EL (cell line): ENCODE data around the gene SYCE1L.
"Not testable (repeated sequence)": the region's sequence is repeated elsewhere in the genome, so short reads cannot be mapped to it uniquely, and the experiment has no call there.

ENCODE experiments used
- DNase-seq: peaks from one replicate; pipeline ENCODE4 v3.0.0-alpha.2; 2016

The SYCE1L gene

DNA sequence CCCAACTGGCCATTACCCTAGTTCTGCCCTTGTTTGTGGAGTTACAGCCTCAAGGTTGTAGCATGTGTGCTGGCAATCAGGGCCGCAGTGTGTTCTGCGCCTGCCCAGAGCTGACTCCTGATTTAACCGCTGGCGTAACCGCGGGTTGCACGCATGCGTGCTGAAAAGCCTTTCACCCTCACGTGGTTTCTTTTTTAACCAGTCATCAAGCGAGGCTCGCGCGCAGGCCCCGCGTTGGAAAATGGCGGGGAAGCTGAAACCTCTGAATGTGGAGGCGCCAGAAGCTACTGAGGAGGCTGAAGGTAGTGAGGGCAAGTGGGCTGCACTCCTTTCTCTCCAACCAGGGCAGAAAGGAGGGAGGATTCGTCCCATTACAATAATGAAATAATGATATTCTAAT is at the start of gene SYCE1L:
TSS of gene SYCE1L (plus strand) at position 198 of the 400 bp plus-strand sequence. CDS start at position 242, 44 bp downstream.
- DNase-seq = no peak

DNA sequence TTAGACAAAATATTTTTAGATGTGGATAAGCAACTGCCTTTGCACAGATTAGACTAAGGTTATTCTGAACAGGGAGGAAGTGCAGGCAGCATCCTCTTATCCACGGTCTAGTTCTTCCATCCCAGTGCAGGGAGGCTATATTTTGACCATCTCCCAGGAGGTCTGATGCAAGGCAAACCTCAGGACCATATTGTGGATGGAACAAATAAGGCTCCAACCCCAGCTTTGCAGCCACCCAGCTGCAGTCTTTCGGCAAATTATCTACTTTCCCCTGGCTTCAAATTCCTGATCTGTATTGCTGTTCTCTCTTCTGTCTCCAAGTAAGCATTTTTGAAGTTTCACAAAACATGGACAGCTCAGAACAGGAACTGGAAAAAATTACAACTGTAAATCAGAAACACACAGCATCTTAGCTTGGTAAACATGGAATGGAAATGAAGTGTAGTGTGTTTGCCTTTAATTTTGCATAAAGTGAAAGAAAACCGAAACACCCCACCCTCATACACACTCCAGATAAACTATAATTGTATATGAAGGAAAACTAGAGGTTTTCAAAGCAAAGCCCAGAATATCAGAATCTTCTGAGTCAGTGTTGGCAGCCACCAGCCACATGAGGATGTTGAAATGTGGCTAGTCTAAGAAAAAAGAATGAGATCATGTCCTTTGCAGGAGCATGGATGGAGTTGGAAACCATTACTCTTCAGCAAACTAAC is 41.7 kb upstream of the SYCE1L start:
- no peak for DNase-seq

GRCh38 chr16:77158293-77158692 is 40.9 kb upstream of the SYCE1L start:
- DNase-seq = no peak

DNA sequence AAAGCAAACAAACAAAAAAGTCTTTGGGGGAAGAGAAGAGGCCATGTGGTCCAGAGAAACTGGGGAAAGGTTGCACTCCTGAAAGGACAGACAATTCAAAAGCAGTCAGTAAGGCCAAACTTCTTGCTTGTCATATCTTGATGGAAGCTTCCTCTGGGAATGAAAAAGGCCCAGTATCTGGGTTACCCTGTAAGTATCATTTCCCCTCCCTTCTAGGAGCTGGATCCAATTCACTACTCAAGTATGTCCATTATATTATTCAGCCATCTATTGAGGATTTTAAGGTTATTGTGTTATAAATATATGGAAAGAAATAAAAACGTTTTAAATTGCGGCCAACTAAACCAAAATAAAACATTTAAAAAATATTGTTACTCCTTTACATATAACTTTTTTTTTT is 34.2 kb upstream of the SYCE1L start:
- DNase-seq = no peak

GRCh38 chr16:77165536-77166236 is 33.5 kb upstream of the SYCE1L start:
- not testable (repeated sequence) for DNase-seq

- no peak for DNase-seq
Measured at GRCh38 chr16:77166726-77167125, 32.5 kb upstream of the SYCE1L start.

GRCh38 chr16:77168901-77169300 is 30.3 kb upstream of the SYCE1L start:
- no peak for DNase-seq

GRCh38 chr16:77169650-77170236 is 29.5 kb upstream of the SYCE1L start:
- DNase-seq = peak; percentile 35

DNA sequence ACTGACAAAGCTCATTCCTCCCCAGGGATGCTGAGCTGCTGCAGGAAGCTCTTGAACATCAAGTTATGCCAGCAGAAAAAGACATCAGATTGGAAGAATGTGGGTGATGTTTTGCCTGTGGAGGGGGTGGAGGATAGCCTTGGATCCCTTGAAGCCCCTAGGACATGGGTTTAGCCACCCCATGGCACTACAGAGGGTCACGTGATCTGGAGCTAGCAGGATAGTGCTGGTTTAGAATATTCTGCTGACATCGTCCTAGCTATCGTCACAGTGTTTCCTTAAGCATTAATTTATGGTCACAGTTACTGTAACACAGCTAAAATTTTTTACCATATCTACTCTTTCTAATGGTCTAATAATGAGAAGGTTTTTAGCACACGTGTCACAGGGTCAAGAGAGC is 28.4 kb upstream of the SYCE1L start:
- DNase-seq = no peak

- DNase-seq = peak; percentile 56
Measured at GRCh38 chr16:77171745-77172635, 27.2 kb upstream of the SYCE1L start.

DNA sequence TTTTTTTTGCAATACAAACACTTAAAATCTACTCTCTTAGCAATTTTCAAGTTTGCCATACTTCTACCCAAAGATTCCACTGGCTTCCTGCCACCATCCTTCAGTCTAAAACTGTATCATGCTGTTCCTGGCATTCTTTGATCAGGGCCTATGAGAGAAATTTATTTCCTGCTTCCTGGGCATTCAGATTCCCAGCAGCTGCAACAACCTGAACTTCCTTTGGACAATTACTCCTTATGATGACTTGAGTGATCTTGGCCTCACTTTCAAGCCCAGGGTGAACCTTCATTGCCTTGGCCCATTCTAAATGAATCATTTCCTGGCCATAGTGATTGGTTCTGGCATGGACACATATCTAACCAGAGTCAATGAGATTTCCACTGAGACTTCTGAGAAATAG is 26.3 kb upstream of the SYCE1L start:
- DNase-seq = no peak

- DNase-seq = no peak
Measured at GRCh38 chr16:77183137-77183536, 16.1 kb upstream of the SYCE1L start.

GRCh38 chr16:77186298-77186697 is 12.9 kb upstream of the SYCE1L start:
- DNase-seq = not testable (repeated sequence)

- DNase-seq = no peak
Measured at GRCh38 chr16:77190190-77190477, 9.1 kb upstream of the SYCE1L start.

GRCh38 chr16:77190478-77191258 is 8.5 kb upstream of the SYCE1L start, which contains the start of gene MON1B:
Gene MON1B, plus strand, starts transcription at chr16:77191190. Its CDS starts 296 bp downstream, at chr16:77191486.
- DNase-seq = peak; percentile 99

- peak; percentile 11 for DNase-seq
Measured at GRCh38 chr16:77191259-77191969, 7.8 kb upstream of the SYCE1L start.

DNA sequence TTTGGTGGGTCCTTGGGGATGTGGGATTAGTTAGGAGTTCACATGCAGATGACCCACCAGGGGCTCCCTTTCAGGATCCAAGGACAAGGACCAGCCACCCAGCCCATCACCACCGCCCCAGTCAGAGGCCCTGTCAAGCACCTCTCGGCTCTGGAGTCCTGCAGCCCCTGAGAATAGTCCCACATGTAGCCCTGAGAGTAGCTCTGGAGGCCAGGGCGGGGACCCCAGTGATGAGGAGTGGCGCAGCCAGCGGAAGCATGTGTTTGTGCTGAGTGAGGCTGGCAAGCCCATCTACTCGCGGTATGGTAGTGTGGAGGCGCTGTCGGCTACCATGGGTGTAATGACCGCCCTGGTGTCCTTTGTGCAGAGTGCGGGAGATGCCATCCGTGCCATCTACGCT is 5.8 kb upstream of the SYCE1L start:
- no peak for DNase-seq

DNA sequence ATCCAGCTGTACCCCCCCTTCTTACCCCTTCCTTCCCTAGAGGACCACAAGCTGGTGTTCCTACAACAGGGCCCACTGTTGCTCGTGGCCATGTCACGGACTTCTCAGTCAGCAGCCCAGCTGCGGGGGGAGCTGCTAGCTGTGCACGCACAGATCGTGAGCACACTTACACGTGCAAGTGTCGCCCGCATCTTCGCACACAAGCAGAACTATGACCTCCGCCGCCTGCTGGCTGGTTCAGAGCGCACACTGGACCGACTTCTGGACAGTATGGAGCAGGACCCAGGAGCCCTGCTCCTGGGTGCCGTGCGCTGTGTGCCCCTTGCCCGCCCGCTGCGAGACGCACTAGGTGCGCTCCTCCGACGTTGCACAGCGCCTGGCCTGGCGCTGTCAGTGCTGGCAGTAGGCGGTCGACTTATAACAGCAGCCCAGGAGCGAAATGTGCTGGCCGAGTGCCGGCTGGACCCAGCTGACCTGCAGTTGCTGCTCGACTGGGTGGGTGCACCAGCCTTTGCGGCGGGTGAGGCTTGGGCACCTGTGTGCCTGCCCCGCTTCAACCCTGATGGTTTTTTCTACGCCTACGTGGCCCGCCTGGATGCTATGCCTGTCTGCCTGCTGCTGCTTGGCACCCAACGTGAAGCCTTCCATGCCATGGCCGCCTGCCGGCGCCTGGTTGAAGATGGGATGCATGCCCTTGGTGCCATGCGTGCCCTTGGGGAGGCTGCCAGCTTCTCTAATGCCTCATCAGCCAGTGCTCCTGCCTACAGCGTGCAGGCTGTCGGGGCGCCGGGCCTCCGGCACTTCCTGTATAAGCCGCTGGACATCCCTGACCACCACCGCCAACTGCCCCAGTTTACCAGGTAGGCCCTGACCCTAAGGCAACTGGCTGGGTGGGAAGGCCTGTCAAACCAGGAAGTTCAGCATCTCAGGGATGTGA is 4.6 kb upstream of the SYCE1L start:
- DNase-seq = no peak

- DNase-seq = no peak
Measured at GRCh38 chr16:77195411-77195810, 3.8 kb upstream of the SYCE1L start.

GRCh38 chr16:77197747-77198146 is 1.5 kb upstream of the SYCE1L start:
- no peak for DNase-seq

DNA sequence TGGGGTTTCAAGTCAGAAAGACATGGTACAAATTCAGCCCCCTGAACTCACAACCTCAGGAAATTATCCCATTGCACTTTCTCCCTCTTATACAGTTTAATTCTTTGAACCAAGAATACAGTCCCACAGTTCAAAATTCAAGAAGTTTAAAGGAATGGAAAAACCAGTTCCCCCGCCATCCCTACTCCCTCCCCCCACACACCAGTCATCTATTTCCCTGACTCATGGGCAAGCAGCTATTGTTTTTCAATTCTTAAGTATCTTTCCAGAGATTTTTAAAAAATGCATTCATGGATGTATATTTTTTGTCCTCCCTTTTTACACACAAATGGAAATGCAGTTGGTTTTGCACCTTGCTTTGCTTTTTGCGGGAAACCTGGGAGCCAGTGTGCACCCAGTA is 7.3 kb downstream of the SYCE1L start:
- no peak for DNase-seq
